ENCODE measurements around the gene SELE.

- TF ChIP-seq CTCF (IDR thresholded peaks at IDR 0.05; ENCODE audit: low read length) (no peak), EZH2phosphoT487 (IDR thresholded peaks at IDR 0.05; ENCODE audit: low read length) (no peak), EZH2 (optimal IDR thresholded peaks at IDR 0.05; ENCODE audit: low read depth, low read length) (no peak)
These were observed 7.9 kb downstream of the SELE start for GRCh38 chr1:169725930-169726329.
